DMS153 treated with DMSO at 0.1 percent for 48 hours (cell line): ENCODE results near the gene ZBTB18.
"Not testable (repeated sequence)": the region's sequence is repeated elsewhere in the genome, so short reads cannot be mapped to it uniquely, and the experiment has no call there.

Experiments used
- DNase-seq: peaks from one replicate; lab custom pipeline; 2025; ENCODE audit not compliant: unreplicated experiment; lab: John Stamatoyannopoulos, UW

Gene ZBTB18

DNA sequence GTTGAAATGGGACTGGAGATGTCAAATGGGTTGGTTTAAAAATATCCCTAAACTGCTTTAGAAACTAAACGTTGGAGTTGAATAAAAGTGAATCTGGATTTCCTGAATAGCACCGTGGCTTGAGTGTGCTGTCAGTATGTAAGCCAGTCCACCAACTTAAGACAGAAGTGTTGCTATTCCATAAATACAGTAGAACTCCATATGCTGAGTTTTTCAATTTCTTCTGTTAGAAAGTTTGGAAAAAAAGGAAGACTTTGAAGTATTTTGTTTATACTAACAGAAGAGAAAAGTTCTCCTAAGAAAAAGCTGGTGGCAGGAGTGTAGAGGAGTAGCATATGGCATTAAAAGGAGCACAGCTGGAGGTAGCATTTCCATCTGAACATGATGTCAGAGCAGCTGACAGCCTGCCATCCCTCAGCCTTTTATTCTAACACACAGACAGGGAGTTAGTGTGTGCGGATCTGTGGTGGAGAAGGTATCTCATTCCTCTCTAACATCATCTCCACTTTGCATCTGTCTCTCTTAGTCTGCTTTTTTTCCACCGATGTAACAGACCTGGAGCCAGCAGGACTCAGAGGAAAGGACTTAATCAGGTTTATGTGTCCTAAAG lies at the start of gene ZBTB18:
ZBTB18 (plus strand) TSS at position 449 of the 610 bp plus-strand sequence; CDS start at position 598, 149 bp downstream.
- DNase-seq = peak; percentile 67

DNA sequence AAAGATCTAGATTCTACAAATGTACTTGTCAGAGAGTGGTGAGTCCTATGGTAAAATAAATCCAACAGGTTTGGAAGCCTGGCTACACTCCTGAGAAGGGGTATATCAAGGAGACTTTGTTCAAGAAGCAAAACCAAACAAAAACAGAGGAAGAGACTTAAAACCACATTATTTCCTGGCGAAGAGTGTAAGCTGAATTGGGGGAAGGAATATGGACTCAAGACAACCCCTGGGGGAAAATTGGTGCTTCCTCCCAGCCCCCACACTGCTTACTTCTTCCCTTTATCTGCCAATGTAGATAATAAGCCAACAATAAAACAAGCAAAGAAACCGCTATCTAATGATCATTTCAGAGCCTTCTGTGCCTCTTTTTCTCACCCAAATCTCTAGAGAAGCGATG lies 48.4 kb upstream of the ZBTB18 start:
- no peak for DNase-seq

DNA sequence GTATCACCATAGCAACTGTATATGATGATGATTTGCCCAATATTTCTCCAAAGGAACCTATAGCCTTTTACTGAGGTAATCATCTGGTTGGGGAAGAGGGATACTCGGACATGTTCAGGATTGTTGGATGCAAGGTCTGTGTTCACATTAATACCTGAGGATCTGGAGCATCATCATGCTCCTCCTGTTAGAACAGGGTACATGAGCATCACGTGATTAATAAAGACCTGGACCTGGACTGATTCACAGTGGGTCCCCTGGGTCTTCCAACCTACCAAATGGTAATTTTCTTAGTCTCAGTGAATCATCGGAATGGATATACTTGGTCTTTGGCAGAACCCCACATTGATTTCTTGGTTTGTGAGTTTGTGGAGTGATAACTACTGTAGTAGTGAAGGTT lies 45.6 kb upstream of the ZBTB18 start:
- no peak for DNase-seq

DNA sequence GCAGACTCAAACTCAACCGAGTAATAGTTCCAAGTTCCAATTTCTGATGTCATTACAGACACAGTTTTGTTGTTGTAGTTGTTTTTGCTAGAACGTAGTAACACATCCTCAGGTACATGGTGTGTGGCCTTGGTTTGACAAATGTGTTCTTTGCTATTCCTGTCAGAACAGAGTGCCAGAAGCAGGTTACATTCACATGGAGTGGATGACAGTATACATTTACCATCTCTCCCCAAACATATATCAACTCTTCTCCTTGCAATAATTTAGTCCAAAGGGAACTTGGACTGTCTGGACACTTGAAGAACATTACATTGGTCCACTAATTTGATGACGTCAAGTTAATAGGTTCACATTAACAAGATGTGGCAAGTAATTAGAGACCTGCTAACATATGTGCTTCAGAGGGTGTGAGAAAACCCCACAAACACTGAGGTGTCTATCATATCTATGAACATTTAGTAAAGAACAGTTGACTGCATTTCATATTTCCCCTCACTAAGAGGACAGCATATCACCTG lies 44.6 kb upstream of the ZBTB18 start:
- no peak for DNase-seq

DNA sequence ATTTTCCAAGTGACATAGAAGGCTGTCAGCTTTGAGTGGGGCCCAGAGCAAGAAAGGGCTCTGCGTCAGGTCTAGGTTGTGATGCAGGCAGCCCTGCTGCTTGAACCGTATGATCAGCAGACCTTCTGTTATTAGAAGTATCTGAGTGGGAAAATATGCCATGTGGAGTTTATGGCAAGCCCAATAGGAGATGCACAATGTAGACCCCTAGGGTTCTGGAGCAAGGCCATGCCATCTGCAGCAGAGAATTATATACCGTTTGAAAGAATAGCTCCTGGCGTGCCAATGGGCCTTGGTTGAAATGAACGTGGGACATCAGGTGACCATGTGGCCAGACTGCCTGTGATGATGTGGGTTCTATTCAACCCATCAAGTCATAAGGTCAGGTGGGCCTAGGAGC lies 44.1 kb upstream of the ZBTB18 start:
- DNase-seq = no peak

DNA sequence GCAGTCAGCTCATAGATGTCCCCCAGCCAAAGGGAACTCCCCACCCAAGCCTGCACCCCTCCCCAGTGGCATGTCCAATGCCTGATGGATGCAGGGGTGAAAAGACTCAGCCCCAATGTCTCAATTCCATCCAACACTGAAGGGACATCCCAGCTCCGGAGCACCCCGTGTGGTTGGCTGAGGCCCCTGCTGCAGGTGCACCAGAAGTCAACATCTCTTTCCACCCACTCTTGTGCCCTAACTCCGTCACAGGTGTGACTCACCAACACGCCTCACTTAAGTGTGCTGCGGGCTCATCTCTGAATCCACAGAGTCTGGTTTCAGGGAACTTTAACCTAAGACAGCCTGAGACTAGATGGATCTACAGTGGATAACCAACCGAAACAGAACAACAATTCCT lies 40.9 kb upstream of the ZBTB18 start:
- no peak for DNase-seq

DNA sequence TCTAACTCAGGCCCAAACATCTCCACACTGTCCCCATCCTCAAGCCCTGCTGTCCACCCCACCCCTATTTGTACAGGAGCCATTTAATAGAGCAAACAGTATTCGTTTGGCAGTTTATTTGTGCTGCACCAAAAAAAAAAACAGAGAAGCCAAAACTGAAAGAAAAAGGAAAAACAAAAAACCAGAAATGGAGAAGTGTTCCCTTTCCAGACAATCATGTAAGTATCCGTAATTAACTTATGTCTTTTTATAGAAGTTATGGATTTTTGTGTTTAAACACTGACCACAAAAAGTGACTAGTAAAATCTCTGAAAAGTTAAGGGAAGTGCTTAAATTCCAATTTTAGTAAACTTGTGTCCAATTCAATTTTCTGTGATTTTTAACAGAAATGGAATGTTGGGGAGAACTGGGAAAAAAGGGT lies 40.4 kb upstream of the ZBTB18 start:
- no peak for DNase-seq

DNA sequence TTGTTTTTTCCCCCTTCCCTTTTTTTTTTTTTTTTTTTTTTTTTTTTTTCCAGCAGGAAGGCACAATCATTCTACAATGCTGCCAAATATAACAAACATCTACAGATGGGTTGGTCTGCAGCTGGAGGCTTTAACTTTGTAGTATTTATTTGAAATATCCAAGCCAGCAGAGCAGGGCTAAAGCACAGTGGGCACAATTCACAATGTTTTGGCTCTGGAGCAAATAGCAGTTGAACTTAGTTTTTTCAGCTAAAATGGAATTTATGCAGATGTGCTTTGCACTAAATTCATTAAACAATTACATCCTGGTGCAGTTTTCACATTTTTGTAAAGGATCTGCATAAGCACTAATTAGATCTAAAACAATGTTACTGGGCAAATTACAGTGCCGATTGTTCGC lies 39.8 kb upstream of the ZBTB18 start:
- no peak for DNase-seq

DNA sequence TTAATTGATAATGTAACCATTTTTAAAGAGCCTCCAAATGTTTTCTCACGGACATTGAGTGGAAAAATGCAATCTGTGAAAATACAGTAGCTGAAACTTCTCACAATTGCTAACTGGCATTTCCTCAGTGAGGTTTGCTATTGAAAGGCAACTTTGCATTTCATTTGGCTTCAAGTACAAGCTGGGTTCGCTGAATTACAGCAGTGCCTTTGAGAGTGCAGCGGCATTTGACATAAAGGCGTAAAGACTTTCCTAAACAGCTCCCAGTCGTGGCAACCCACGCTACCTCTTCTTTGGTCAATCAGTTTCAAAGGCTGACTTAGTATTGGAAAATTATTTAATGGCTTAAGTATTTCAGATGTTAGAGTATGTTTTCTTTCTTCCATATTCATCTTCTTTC lies 39.3 kb upstream of the ZBTB18 start:
- peak; percentile 28 for DNase-seq

DNA sequence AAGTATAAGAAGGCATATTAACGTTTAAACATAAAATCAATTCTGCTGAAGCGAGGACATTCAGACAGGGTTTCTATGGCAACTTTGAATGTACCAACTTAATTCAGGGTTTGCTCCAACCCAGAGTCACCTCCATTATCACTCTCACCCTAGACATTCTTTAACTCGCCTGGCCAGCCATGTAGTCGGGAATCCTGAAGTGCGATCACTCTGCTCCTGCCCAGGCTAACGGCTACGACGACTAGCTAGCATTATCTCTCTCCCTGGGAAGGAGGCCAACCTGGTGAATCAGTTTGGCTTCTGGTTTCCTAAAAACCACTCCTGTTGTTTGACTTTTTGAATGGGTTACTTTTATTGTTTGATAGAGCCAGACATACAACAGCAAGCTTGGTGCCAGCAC lies 38.9 kb upstream of the ZBTB18 start:
- peak; percentile 38 for DNase-seq

DNA sequence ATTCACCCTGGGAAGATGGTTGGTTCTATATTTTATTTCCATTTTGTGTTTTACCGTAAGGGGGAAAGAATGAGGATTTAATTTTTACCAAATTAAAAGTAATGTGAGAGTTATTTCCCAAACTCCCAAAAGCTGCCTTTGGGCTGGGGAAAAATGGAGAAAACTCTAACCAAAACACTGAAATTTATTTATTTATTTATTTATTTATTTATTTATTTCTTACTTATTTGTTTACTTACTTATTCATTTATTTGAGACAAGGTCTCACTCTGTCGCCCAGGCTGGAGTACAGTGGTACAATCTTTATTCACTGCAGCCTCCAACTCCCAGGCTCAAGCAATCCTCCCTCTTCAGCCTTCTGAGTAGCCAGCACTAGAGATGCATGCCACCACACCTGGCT lies 38.0 kb upstream of the ZBTB18 start:
- DNase-seq = no peak

DNA sequence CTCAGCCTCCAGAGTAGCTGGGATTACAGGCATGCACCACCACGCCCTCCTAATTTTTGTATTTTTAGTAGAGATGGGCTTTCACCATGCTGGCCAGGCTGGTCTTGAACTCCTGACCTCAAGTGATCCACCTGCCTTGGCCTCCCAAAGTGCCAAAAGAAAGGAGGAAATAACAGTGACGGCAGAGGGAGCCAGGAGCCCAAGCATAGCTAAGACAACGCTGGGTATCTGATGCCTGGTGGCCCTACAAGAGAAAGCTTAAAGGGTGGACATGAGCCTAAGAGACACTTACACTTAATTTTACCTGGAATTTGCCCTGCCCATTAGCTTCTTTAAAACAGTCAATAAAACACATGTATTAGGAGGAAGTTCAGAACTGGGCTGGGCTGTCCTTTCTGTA lies 36.2 kb upstream of the ZBTB18 start:
- DNase-seq = not testable (repeated sequence)

DNA sequence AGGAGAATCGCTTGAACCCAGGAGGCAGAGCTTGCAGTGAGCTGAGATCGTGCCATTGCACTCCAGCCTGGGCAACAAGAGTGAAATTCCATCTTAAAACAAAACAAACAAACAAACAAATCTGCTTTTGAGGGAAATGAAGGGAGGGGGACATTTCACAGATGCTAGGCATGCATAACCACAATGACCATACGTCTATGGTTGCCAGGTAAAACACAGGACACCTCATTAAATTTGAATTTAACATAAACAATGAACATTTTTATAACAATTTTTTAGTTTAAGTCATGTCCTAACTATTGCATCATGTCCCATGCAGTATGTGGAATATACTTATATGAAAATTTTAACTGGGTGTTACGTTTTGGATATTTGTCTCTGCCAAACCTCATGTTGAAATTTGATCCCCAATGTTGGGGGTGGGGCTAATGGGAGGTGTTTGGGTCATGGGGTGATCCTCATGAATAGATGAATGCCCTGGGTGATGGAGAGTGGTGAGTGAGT lies 31.0 kb upstream of the ZBTB18 start:
- DNase-seq = no peak

DNA sequence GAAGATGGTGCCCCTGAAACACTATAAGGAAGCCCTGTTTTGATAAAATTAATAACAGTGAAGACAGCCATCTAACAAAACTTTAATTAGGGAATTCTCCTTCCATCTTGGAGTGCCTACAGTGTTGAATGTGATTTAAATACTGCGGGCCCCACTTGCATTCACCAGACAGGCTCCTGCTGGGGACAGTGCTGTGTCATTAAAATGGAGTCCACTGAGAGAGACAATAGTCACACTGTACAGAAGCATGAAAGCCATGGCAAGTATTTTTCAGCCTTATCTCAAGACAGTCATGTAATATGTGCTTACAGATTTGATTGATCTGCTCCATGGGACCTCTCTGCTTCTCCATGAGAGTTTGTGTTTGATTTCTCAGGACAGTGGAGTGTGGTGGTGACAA lies 29.7 kb upstream of the ZBTB18 start:
- no peak for DNase-seq

DNA sequence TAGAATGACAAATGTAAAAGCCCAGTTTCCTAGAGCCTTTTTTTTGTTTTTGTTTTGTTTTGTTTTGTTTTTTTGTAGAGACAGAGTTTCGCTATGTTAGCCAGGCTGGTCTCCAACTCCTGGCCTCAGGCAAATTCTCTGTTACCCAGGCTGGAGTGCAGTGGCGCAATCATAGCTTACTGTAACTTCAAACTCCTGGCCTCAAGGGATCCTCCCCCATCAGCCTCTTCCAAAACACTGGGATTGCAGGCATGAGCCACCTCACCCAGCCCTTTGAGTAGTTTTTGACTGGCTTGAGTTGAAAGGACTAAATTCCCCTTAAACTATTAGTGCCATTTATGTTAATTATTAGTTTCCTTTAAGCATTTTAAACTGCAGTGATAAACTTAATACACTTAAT lies 28.8 kb upstream of the ZBTB18 start:
- DNase-seq = no peak

DNA sequence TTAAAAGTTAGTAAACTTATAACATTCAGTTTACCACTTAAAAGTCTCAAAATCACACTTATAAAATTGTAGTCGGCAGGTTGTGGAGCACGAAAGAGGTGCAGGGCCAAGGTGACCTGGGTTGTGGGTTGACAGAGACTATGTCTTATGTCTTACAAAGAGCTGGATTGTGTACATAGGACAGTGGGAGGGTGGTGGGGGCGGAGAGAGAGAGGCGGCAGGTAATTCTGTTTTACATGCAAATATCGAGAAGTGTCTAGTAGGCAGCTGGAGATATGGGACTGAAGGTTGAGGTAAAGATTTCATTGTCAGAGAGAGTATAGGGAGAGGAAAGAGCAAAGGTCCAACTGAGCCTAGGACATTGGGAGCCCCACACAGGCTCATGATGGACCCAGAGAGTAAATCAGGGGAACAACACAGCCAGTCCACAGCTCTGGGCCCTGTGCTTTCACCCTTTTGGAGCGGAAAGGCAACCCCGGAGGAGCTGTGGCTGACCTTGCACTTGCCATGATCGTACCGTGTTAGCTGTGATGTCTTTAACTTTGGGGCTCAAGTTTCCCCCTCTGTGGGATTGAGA lies 28.1 kb upstream of the ZBTB18 start:
- DNase-seq = no peak

DNA sequence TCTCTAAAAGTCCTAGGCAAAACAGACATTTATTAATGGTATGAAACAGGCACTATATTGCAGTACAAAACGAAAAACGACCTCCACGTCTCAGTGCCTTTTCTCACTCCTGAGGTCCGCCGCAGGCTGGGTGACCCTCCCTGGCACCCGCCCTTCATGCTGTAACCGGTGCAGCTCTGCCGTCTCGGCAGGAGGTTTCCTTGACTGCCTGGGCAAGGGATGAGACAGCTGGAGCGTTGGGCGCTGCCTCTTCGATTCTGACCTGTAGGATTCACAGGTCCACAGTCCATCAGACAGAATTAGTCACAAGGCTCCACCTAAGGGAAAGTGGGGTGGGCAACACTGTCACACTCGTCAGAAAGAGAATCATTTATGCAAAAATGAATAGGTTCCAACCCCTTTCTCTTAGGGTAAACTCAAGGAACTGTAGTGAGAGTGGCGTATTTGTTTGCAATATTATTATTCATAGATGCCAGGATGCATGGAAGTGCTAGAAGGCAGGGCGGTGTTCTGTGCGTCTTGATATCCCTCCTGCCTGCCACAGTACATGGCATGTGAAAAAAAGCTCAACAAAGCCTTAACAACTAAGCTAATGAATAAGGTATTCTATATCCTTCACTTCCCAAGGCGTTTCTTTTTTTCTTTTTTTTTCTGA lies 23.5 kb upstream of the ZBTB18 start:
- no peak for DNase-seq

DNA sequence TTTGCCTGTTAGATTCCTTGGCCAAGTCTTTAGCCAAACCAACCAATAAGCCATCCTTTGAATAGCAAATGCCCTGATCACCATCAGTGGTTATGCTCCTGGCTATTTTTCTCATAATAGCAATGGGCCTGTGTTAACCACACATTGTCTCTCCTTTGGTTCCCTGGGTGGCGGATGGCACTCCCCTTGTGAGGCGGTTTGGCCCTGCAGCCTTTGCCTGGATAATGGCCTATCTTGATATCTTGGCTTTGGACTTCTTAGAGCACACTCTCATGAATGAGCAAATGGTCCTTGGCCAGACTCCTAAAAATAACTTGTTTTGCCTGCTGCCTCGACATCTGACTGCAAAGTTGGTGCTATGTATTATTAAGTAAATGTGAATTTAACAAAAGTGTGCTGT lies 22.4 kb upstream of the ZBTB18 start:
- no peak for DNase-seq

DNA sequence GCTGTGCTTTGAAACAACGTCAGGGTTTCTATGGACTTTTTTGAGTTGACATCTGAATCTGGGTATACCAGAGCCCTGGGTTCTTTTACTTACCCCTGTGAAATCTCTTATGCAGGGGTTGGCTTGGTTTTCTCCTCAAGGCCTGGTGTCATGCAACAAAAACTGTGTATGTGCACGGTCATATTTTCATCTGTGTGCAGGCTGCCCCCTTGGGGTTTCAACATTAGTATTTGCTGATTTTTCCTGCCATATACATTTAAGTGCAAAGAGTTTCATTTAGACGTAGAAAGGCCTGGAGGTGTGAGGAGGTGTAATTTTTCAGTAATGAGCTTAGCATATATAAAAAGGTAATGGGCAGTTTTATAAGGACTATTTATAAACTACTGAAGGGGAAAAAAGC lies 22.0 kb upstream of the ZBTB18 start:
- DNase-seq = no peak

DNA sequence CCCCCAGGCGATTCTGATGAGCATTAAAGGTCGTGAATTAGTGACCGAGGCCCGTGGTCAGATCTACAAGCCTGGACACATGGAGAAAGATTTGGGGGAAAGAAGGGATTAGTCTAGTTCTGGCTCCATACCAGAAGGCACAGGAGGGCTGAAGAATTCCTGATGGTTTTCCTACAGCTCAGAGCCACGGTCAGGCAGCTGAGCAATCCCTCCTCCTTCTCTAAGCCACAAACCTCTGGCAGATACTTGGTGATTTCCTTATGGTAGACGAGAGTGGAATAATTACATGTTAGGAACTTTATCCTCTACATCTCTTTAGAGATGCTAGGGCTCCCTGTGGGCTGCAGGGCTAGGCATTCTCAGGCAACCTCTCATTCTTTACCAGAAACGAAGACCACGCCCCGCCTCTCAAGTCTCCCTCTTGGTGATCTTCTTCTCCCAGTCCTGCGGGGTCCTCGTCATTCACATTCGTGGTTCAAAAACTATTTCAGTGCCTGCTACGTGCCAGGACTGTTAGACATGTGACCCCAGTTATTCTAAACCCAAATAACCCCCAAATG lies 20.5 kb upstream of the ZBTB18 start:
- no peak for DNase-seq

DNA sequence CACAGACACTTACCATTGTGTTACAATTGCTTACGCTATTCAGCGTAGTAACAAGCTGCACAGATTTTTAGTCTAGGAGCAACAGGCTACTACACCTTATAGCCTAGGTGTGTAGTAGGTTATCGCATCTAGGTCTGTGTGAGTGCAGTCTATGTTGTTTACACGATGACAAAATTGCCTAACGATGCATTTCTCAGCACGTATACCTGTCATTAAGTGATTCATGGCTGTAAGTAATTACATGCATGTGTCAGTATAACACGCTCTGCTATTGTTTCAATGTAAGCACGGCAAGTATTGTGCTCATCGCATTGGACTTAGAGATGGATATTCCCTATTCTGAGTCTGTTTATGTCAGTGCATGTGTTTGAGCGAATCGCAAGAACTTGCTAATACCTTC lies 15.7 kb upstream of the ZBTB18 start:
- DNase-seq = no peak

DNA sequence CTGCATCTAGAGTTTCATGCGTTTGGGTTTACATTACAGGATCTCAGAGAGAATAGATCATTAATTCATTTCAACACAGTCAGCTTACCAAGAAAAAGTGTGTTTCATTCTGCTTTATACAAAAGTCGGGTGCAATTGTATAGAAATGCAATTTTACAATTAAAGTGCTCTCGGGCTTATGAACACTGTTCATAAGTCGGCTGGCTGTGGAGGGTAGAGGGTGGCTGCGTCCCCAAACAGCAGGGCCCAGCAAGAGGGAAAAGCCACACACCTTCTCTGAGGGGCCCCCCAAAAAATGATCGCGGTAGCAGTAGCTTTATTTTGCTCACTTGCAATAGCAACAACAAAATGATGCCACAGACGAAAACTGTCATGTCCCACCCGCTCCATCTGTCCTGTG lies 13.8 kb upstream of the ZBTB18 start:
- no peak for DNase-seq
